Fibroblast of peridontal ligament (primary cell): ENCODE measurements around the gene WWOX.

Source experiments
- DNase-seq: peaks from one replicate; pipeline ENCODE4 v3.0.0-alpha.2; 2010; ENCODE audit errors: extremely low read depth

WWOX gene

GRCh38 chr16:78987666-78988065, 888.2 kb downstream of the WWOX start:
- DNase-seq, result no peak

- DNase-seq, result no peak
These were observed 889.0 kb downstream of the WWOX start for GRCh38 chr16:78988361-78988969.

GRCh38 chr16:78990309-78990701, 890.9 kb downstream of the WWOX start:
- DNase-seq, result no peak

GRCh38 chr16:78992001-78992400, 892.5 kb downstream of the WWOX start:
- DNase-seq, result no peak

- DNase-seq, result no peak
These were observed 893.9 kb downstream of the WWOX start for GRCh38 chr16:78993346-78993745.

- DNase-seq, result no peak
These were observed 894.8 kb downstream of the WWOX start for GRCh38 chr16:78994135-78994745.

- no peak for DNase-seq
These were observed 896.0 kb downstream of the WWOX start for GRCh38 chr16:78995441-78995840.

- DNase-seq, result no peak
These were observed 897.3 kb downstream of the WWOX start for GRCh38 chr16:78996790-78997189.

GRCh38 chr16:78998879-78999278, 899.4 kb downstream of the WWOX start:
- no peak for DNase-seq

GRCh38 chr16:79001156-79001967, 901.9 kb downstream of the WWOX start:
- DNase-seq, result no peak

GRCh38 chr16:79003026-79003609, 903.7 kb downstream of the WWOX start:
- DNase-seq, result no peak

- DNase-seq, result no peak
These were observed 904.9 kb downstream of the WWOX start for GRCh38 chr16:79004309-79004708.

GRCh38 chr16:79005096-79005495, 905.6 kb downstream of the WWOX start:
- DNase-seq, result no peak

GRCh38 chr16:79006206-79006605, 906.8 kb downstream of the WWOX start:
- DNase-seq, result no peak

- DNase-seq, result no peak
These were observed 907.3 kb downstream of the WWOX start for GRCh38 chr16:79006765-79007164.

GRCh38 chr16:79007614-79008013, 908.2 kb downstream of the WWOX start:
- no peak for DNase-seq

- DNase-seq, result no peak
These were observed 908.8 kb downstream of the WWOX start for GRCh38 chr16:79008036-79008868.

- DNase-seq, result no peak
These were observed 909.4 kb downstream of the WWOX start for GRCh38 chr16:79008869-79009179.

GRCh38 chr16:79009896-79010295, 910.4 kb downstream of the WWOX start:
- DNase-seq, result no peak

- DNase-seq, result no peak
These were observed 911.8 kb downstream of the WWOX start for GRCh38 chr16:79011282-79011681.

GRCh38 chr16:79012671-79013434, 913.4 kb downstream of the WWOX start:
- no peak for DNase-seq
